Rectal smooth muscle tissue (tissue), 1 donor: ENCODE measurements around the gene PCDHGC3.

Experiments
- H3K27ac ChIP-seq: one replicate; pipeline ENCODE4 v1.7.0; 2013; ENCODE audit warnings: low read depth, low read length, inconsistent platforms
- H3K27me3 ChIP-seq: one replicate; pipeline ENCODE4 v1.7.0; 2013; ENCODE audit warnings: low read length; ENCODE audit not compliant: control insufficient read depth, insufficient read depth
- H3K36me3 ChIP-seq: one replicate; pipeline ENCODE4 v1.7.0; 2013; ENCODE audit warnings: low read length; ENCODE audit not compliant: control insufficient read depth, insufficient read depth
- H3K4me1 ChIP-seq: one replicate; pipeline ENCODE4 v1.7.0; 2013; ENCODE audit warnings: low read length; ENCODE audit not compliant: control insufficient read depth, insufficient read depth
- H3K4me3 ChIP-seq: one replicate; pipeline ENCODE4 v1.7.0; 2013; ENCODE audit warnings: low read length
- H3K9ac ChIP-seq: one replicate; pipeline ENCODE4 v1.7.0; 2013; ENCODE audit warnings: low read length

PCDHGC3 gene

DNA sequence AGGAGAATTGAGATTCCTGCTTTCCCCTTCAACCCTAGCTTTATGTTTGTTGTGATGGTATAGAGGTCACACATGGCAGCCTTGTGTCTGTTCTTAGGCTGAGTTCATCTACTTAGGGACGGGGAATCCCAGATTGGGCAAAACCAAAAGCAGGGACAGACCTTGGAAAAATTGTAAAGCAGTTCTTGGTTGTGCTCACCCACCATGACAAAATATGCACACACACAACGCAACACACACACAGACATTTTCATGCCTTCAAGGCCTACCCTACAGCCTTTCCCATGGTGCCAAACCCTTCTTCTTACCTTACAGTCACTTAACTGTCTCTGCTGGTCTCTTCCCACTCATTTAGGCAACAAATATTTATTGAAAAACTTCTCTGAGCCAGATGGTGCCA lies 27.9 kb downstream of the PCDHGC3 start:
- Histone ChIP-seq H3K36me3 (peaks cover 2% of the 10 kb centered on the region), H3K27ac (no peak overlapping the region), H3K9ac (no peak overlapping the region), H3K4me3 (no peak overlapping the region), H3K4me1 (peaks cover 17% of the 10 kb centered on the region), H3K27me3 (no peaks in the 10 kb centered on the region)

- Histone ChIP-seq H3K27me3 (no peaks in the 10 kb centered on the region), H3K27ac (no peak overlapping the region), H3K36me3 (peaks cover 2% of the 10 kb centered on the region)
Observed at GRCh38 chr5:141504216-141504615, 28.4 kb downstream of the PCDHGC3 start.

GRCh38 chr5:141506381-141507155 lies 30.8 kb downstream of the PCDHGC3 start:
- no peak overlapping the region for H3K4me3 ChIP-seq
- peak overlapping the region; percentile 83 for H3K27ac ChIP-seq
- peaks cover 17% of the 10 kb centered on the region for H3K4me1 ChIP-seq
- H3K27me3 ChIP-seq, result no peaks in the 10 kb centered on the region
- H3K9ac ChIP-seq, result no peak overlapping the region
- peaks cover 8% of the 10 kb centered on the region for H3K36me3 ChIP-seq

More at GRCh38 chr5:141504216-141504615, 28.4 kb downstream of the PCDHGC3 start:
- Histone ChIP-seq H3K4me1 (peaks cover 17% of the 10 kb centered on the region), H3K9ac (no peak overlapping the region), H3K4me3 (no peak overlapping the region)

DNA sequence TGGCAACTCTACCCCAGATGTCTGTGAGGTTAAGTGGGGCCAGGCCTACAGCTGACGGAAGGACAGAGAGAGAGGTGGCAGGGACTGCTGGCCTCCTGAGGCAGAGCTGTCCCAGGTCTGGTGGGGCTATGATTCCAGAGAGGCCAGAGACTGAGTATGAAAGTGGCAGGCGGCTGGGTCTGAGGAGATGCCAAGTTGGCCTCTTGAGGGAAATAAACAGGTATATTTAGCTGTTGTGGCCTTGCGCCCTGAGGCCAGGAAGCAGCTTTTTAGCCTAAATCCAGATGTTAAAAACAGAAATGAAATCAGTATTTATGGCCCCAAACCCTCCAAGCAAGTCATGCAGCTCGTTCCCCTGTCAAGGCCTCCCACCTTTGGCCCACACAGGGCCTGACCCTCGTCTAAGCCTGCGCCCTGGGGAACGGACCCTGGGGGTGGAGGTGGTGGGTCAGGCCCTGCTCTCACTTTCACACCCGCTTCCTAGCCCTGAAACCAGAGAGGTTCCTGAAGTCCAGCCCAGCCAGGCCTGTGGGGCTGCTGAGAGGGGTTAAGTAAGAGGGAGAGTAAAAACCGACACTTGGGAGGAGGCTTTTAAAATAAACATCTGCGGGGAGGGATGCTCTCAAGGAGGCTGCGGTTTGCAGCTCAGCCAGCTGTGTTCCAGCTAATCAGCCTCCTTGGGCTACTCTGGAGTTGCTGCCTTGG lies 31.8 kb downstream of the PCDHGC3 start:
- H3K36me3 ChIP-seq, result peaks cover 9% of the 10 kb centered on the region
- no peak overlapping the region for H3K9ac ChIP-seq
- peak overlapping the region; percentile 83 for H3K27ac ChIP-seq
- H3K27me3 ChIP-seq, result no peaks in the 10 kb centered on the region
- peaks cover 17% of the 10 kb centered on the region for H3K4me1 ChIP-seq
- no peak overlapping the region for H3K4me3 ChIP-seq

- Histone ChIP-seq H3K4me1 (peaks cover 17% of the 10 kb centered on the region), H3K9ac (no peak overlapping the region), H3K4me3 (peak overlapping the region; percentile 45)
Observed at GRCh38 chr5:141508440-141508797, 32.7 kb downstream of the PCDHGC3 start.

GRCh38 chr5:141508798-141509611 lies 33.2 kb downstream of the PCDHGC3 start:
- peak overlapping the region; percentile 45 for H3K4me3 ChIP-seq
- no peak overlapping the region for H3K9ac ChIP-seq
- peak overlapping the region; percentile 83 for H3K27ac ChIP-seq
- H3K4me1 ChIP-seq, result peaks cover 18% of the 10 kb centered on the region
- H3K27me3 ChIP-seq, result no peaks in the 10 kb centered on the region
- H3K36me3 ChIP-seq, result peaks cover 9% of the 10 kb centered on the region

More at GRCh38 chr5:141508440-141508797, 32.7 kb downstream of the PCDHGC3 start:
- peaks cover 9% of the 10 kb centered on the region for H3K36me3 ChIP-seq
- H3K27ac ChIP-seq, result peak overlapping the region; percentile 83
- no peaks in the 10 kb centered on the region for H3K27me3 ChIP-seq

- H3K4me3 ChIP-seq, result no peak overlapping the region
- no peak overlapping the region for H3K27ac ChIP-seq
- no peaks in the 10 kb centered on the region for H3K27me3 ChIP-seq
- H3K4me1 ChIP-seq, result peaks cover 28% of the 10 kb centered on the region
- peaks cover 7% of the 10 kb centered on the region for H3K36me3 ChIP-seq
- H3K9ac ChIP-seq, result no peak overlapping the region
Observed at GRCh38 chr5:141510160-141510559, 34.4 kb downstream of the PCDHGC3 start.

- no peaks in the 10 kb centered on the region for H3K27me3 ChIP-seq
- H3K27ac ChIP-seq, result no peak overlapping the region
- H3K9ac ChIP-seq, result no peak overlapping the region
- peaks cover 6% of the 10 kb centered on the region for H3K36me3 ChIP-seq
- H3K4me3 ChIP-seq, result no peak overlapping the region
- H3K4me1 ChIP-seq, result peaks cover 31% of the 10 kb centered on the region
Observed at GRCh38 chr5:141510850-141511601, 35.3 kb downstream of the PCDHGC3 start.

GRCh38 chr5:141511771-141512325 lies 36.1 kb downstream of the PCDHGC3 start:
- Histone ChIP-seq H3K4me3 (peak overlapping the region; percentile 86), H3K4me1 (peaks cover 29% of the 10 kb centered on the region)

DNA sequence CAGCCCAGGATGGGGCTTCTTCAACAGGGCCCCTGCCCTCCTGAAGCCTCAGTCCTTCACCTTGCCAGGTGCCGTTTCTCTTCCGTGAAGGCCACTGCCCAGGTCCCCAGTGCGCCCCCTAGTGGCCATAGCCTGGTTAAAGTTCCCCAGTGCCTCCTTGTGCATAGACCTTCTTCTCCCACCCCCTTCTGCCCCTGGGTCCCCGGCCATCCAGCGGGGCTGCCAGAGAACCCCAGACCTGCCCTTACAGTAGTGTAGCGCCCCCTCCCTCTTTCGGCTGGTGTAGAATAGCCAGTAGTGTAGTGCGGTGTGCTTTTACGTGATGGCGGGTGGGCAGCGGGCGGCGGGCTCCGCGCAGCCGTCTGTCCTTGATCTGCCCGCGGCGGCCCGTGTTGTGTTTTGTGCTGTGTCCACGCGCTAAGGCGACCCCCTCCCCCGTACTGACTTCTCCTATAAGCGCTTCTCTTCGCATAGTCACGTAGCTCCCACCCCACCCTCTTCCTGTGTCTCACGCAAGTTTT lies 36.7 kb downstream of the PCDHGC3 start:
- Histone ChIP-seq H3K27ac (peak overlapping the region; percentile 91), H3K4me3 (peak overlapping the region; percentile 86), H3K9ac (no peak overlapping the region), H3K36me3 (peaks cover 6% of the 10 kb centered on the region), H3K4me1 (peaks cover 24% of the 10 kb centered on the region), H3K27me3 (no peaks in the 10 kb centered on the region)

More at GRCh38 chr5:141511771-141512325, 36.1 kb downstream of the PCDHGC3 start:
- Histone ChIP-seq H3K27me3 (no peaks in the 10 kb centered on the region), H3K9ac (no peak overlapping the region), H3K27ac (peak overlapping the region; percentile 91), H3K36me3 (peaks cover 6% of the 10 kb centered on the region)

DNA sequence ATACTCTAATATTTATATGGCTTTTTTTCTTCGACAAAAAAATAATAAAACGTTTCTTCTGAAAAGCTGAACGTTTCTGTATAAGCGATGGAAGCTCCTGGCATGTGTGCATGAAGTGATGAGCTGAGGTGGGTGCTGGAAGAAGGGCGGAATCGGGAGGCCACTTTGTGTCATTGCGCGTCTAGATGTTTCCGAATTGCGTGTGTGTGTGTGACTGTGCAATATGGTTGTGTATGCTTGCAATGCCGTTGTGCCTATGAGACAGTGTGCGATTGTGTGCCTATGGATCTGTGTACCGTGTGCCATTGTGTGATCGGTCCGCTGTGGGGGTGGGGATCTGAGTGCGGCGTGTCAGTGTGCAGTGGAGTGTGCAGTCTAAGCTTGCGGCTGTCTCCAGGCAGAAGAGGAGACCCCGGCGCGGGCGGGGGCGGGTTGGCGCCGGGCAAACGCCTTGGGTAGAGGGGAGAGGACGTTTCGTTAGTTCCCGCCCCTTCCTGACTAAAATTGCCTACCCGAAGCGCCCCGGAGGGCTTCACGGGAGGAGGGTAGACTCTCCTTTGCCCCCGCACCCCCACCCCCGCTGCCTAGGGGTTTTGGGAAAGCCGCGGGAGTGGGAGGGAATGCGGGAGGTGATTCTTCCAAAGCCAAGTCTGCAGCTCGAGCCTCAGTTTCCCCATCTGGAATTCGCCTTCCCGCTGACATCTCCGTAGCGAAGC lies 37.3 kb downstream of the PCDHGC3 start:
- H3K27ac ChIP-seq, result peak overlapping the region; percentile 91
- peak overlapping the region; percentile 57 for H3K9ac ChIP-seq
- peak overlapping the region; percentile 86 for H3K4me3 ChIP-seq
- peaks cover 18% of the 10 kb centered on the region for H3K4me1 ChIP-seq
- no peaks in the 10 kb centered on the region for H3K27me3 ChIP-seq
- H3K36me3 ChIP-seq, result peaks cover 6% of the 10 kb centered on the region
